Measurements from ENCODE around the gene TMTC3.

- TF ChIP-seq SP1 (IDR thresholded peaks at IDR 0.05) (no peak), CTCF (IDR thresholded peaks at IDR 0.05; ENCODE audit: low read depth, low read length, missing input control) (no peak), EGR1 (IDR thresholded peaks at IDR 0.05; ENCODE audit: low read depth in 2 of 2) (no peak), YY1 (IDR thresholded peaks at IDR 0.05) (no peak), JUND (IDR thresholded peaks at IDR 0.05) (no peak), GABPA (IDR thresholded peaks at IDR 0.05 in 1 of 2, conservative IDR thresholded peaks at IDR 0.05 in 1 of 2) (no peak), HNF4A (conservative IDR thresholded peaks at IDR 0.05) (no peak)
Observed at GRCh38 chr12:88223519-88223918, 81.4 kb downstream of the TMTC3 start.

Data from liver (tissue), 3 donors.